DND-41 (cell line): ENCODE results near the gene PRELID2.

Experiments used
- ATAC-seq: fragments of 200-7000 bp; cut with Tn5 transposase; 3 replicates; pipeline ENCODE4 v1.9.1; 2021; ENCODE audit warnings: low read depth; ENCODE audit not compliant: insufficient read depth
- DNase-seq: peaks from one replicate; pipeline ENCODE4 v3.0.0-alpha.2; 2020
- H2AFZ ChIP-seq: 2 replicates; pipeline ENCODE4 v1.6.0; 2012; ENCODE audit warnings: low read depth, low read length
- H3K27ac ChIP-seq: 2 replicates; pipeline ENCODE4 v1.5.1; 2012; ENCODE audit warnings: low read length, inconsistent platforms
- H3K27me3 ChIP-seq: fragments of 200-600 bp; sonication (generic); 2 replicates; pipeline ENCODE4 v1.6.0; 2012; ENCODE audit warnings: low read length, mild to moderate bottlenecking, inconsistent platforms; ENCODE audit not compliant: insufficient read depth, poor library complexity
- H3K36me3 ChIP-seq: 2 replicates; pipeline ENCODE4 v1.5.1; 2012; ENCODE audit warnings: low read length, inconsistent platforms; ENCODE audit not compliant: insufficient read depth
- H3K4me1 ChIP-seq: 2 replicates; pipeline ENCODE4 v1.5.1; 2012; ENCODE audit warnings: mild to moderate bottlenecking, low read length; ENCODE audit not compliant: insufficient read depth
- H3K4me2 ChIP-seq: 2 replicates; pipeline ENCODE4 v1.6.0; 2012; ENCODE audit warnings: mild to moderate bottlenecking, moderate library complexity, low read length, inconsistent platforms; ENCODE audit not compliant: insufficient read depth
- H3K4me3 ChIP-seq, 2 experiments: fragments of 200-600 bp in 1 of 2; shearing (Covaris generic) in 1 of 2; 2 replicates each; pipeline ENCODE4 v1.5.1; 2012 to 2016; ENCODE audit warnings: inconsistent platforms in 2 of 2, low read length in 2 of 2, mild to moderate bottlenecking in 2 of 2, low read depth in 1 of 2, moderate library complexity in 1 of 2
- H3K79me2 ChIP-seq: 2 replicates; pipeline ENCODE4 v1.6.0; 2012; ENCODE audit warnings: low read length, inconsistent platforms; ENCODE audit not compliant: insufficient read depth
- H3K9ac ChIP-seq: 2 replicates; pipeline ENCODE4 v1.6.0; 2012; ENCODE audit warnings: low read depth, mild to moderate bottlenecking, inconsistent platforms, low read length, moderate library complexity
- H3K9me3 ChIP-seq: 2 replicates; pipeline ENCODE4 v1.5.1; 2012; ENCODE audit warnings: low read length, moderate library complexity, mild to moderate bottlenecking, inconsistent platforms; ENCODE audit not compliant: insufficient read depth, severe bottlenecking
- H4K20me1 ChIP-seq: 2 replicates; pipeline ENCODE4 v1.6.0; 2012; ENCODE audit warnings: low read length; ENCODE audit not compliant: insufficient read depth
- CTCF ChIP-seq: IDR thresholded peaks from 2 replicates; pipeline ENCODE4 v1.5.1; 2012; ENCODE audit warnings: borderline replicate concordance, low read length, moderate library complexity, mild to moderate bottlenecking; ENCODE audit not compliant: poor library complexity, severe bottlenecking; ENCODE audit errors: extremely low read depth
- EZH2 ChIP-seq: IDR thresholded peaks from 3 replicates; pipeline ENCODE4 v1.6.1; 2012; ENCODE audit warnings: borderline replicate concordance, low read depth, mild to moderate bottlenecking, moderate library complexity, low read length, inconsistent platforms; ENCODE audit not compliant: severe bottlenecking

The PRELID2 gene

GRCh38 chr5:145834917-145835847, at the start of gene PRELID2:
TSS of gene PRELID2 (minus strand) at chr5:145835342. CDS start at chr5:145835251, 91 bp downstream.
- Histone ChIP-seq H2AFZ (no peak within 1 kb of the TSS), H3K4me1 (no peaks in the 10 kb centered on the region), H3K79me2 (no peaks in the 10 kb centered on the region), H3K4me3 (no peak within 1 kb of the TSS), H4K20me1 (no peaks in the 10 kb centered on the region), H3K36me3 (no peaks in the 10 kb centered on the region), H3K9me3 (no peaks in the 10 kb centered on the region), H3K4me2 (no peak within 1 kb of the TSS), H3K9ac (no peak within 1 kb of the TSS), H3K27ac (no peak within 1 kb of the TSS), H3K27me3 (no peaks in the 10 kb centered on the region)
- TF ChIP-seq CTCF (no peak), EZH2 (no peak)
- DNase-seq, result no peak
- ATAC-seq, result no peak

GRCh38 chr5:145874765-145875164, 39.6 kb upstream of the PRELID2 start:
- no peak overlapping the region for H2AFZ ChIP-seq
- H3K9me3 ChIP-seq, result no peaks in the 10 kb centered on the region
- no peak for TF ChIP-seq EZH2
- no peak for TF ChIP-seq CTCF
- DNase-seq, result no peak
- no peak overlapping the region for H3K4me3 ChIP-seq
- no peak for ATAC-seq
- H3K9ac ChIP-seq, result no peak overlapping the region
- H3K79me2 ChIP-seq, result no peaks in the 10 kb centered on the region
- no peak overlapping the region for H3K27ac ChIP-seq
- H4K20me1 ChIP-seq, result no peaks in the 10 kb centered on the region
- H3K27me3 ChIP-seq, result no peaks in the 10 kb centered on the region
- no peaks in the 10 kb centered on the region for H3K4me1 ChIP-seq
- H3K4me2 ChIP-seq, result no peak overlapping the region
- no peaks in the 10 kb centered on the region for H3K36me3 ChIP-seq

GRCh38 chr5:145872914-145873313, 37.8 kb upstream of the PRELID2 start, which contains the start of gene GRXCR2:
TSS of gene GRXCR2 (minus strand) at chr5:145873014. CDS start at chr5:145872968, 46 bp downstream.
- no peaks in the 10 kb centered on the region for H4K20me1 ChIP-seq
- no peak within 1 kb of the TSS for H3K4me2 ChIP-seq
- no peak for ATAC-seq
- H3K9me3 ChIP-seq, result no peaks in the 10 kb centered on the region
- H3K9ac ChIP-seq, result no peak within 1 kb of the TSS
- H3K27ac ChIP-seq, result no peak within 1 kb of the TSS
- no peak within 1 kb of the TSS for H3K4me3 ChIP-seq
- no peak for DNase-seq
- TF ChIP-seq CTCF (no peak), EZH2 (no peak)
- H3K27me3 ChIP-seq, result no peaks in the 10 kb centered on the region
- no peaks in the 10 kb centered on the region for H3K79me2 ChIP-seq
- no peaks in the 10 kb centered on the region for H3K4me1 ChIP-seq
- H3K36me3 ChIP-seq, result no peaks in the 10 kb centered on the region
- H2AFZ ChIP-seq, result no peak within 1 kb of the TSS
